Esophagus muscularis mucosa (tissue), 3 donors: ENCODE measurements around the gene ALOX12B.

Experiments
- CTCF ChIP-seq, 3 experiments: fragments of 200-600 bp in 2 of 3; fragments of 450-650 bp in 1 of 3; sonication (generic) in 2 of 3; IDR thresholded peaks; one replicate each; pipeline ENCODE4 v1.5.1; 2017 to 2019; ENCODE audit warnings: antibody characterized with exemption in 3 of 3, mild to moderate bottlenecking in 2 of 3, moderate library complexity in 1 of 3
- POLR2A ChIP-seq: fragments of 450-650 bp; IDR thresholded peaks from one replicate; pipeline ENCODE4 v1.6.1; 2017; ENCODE audit warnings: antibody characterized with exemption, moderate library complexity, mild to moderate bottlenecking, low read depth
- POLR2AphosphoS5 ChIP-seq, 2 donors: sonication (generic); formaldehyde crosslinking; IDR thresholded peaks; one replicate each; pipeline ENCODE4 v1.6.1; 2017; ENCODE audit warnings: antibody characterized with exemption in 2 of 2

GRCh38 chr17:8056976-8057625 is 30.4 kb downstream of the ALOX12B start:
- TF ChIP-seq POLR2A (no peak), CTCF (IDR thresholded peaks at IDR 0.05) (no peak), POLR2AphosphoS5 (IDR thresholded peaks at IDR 0.05) (no peak)
